Liver (tissue), 9 donors: ENCODE results near the gene SMIM9. TPM values are rescaled to one million over a fixed set of nuclear protein-coding genes. Genes with fewer than 3 reads are reported as not detected.

Experiments used
- DNase-seq: peaks from one replicate; pipeline ENCODE4 v3.0.0-alpha.2; 2017; ENCODE audit warnings: low spot score
- H3K27ac ChIP-seq, 2 donors: one replicate each; pipeline ENCODE4 v1.7.0; 2013; ENCODE audit warnings: inconsistent platforms in 2 of 2, low read length in 2 of 2, control low read depth in 1 of 2, low read depth in 1 of 2, mild to moderate bottlenecking in 1 of 2
- H3K27me3 ChIP-seq, 4 donors: one replicate each; pipeline versions ENCODE4 v1.6.1 to v1.7.0; 2013; ENCODE audit warnings: low read length in 3 of 4, inconsistent platforms in 1 of 4, mild to moderate bottlenecking in 1 of 4, moderate library complexity in 1 of 4; ENCODE audit not compliant: control insufficient read depth in 4 of 4, insufficient read depth in 4 of 4
- H3K36me3 ChIP-seq, 4 donors: one replicate each; pipeline versions ENCODE4 v1.6.1 to v1.7.0; 2013; ENCODE audit warnings: low read length in 3 of 4, mild to moderate bottlenecking in 3 of 4, low read depth in 1 of 4, moderate library complexity in 1 of 4; ENCODE audit not compliant: control insufficient read depth in 4 of 4, insufficient read depth in 3 of 4
- H3K4me1 ChIP-seq, 4 donors: one replicate each; pipeline versions ENCODE4 v1.6.1 to v1.7.0; 2013; ENCODE audit warnings: low read length in 3 of 4, mild to moderate bottlenecking in 3 of 4, moderate library complexity in 1 of 4; ENCODE audit not compliant: control insufficient read depth in 4 of 4, insufficient read depth in 4 of 4
- H3K4me3 ChIP-seq, 3 donors: one replicate each; pipeline versions ENCODE4 v1.6.1 to v1.7.0; 2013; ENCODE audit warnings: low read length in 3 of 3, control low read depth in 1 of 3, low read depth in 1 of 3, mild to moderate bottlenecking in 1 of 3
- H3K9ac ChIP-seq, 2 donors: one replicate each; pipeline ENCODE4 v1.7.0; 2013; ENCODE audit warnings: low read length in 2 of 2, mild to moderate bottlenecking in 2 of 2, moderate library complexity in 2 of 2, control low read depth in 1 of 2, low read depth in 1 of 2
- H3K9me3 ChIP-seq, 4 donors: one replicate each; pipeline versions ENCODE4 v1.6.1 to v1.7.0; 2013; ENCODE audit warnings: low read length in 3 of 4; ENCODE audit not compliant: control insufficient read depth in 4 of 4
- ATF3 ChIP-seq: IDR thresholded peaks from 2 replicates; pipeline ENCODE4 v1.6.1; 2016; ENCODE audit warnings: antibody characterized with exemption
- CTCF ChIP-seq: fragments of 150-350 bp; IDR thresholded peaks from 2 replicates; pipeline ENCODE4 v1.5.1; 2017; ENCODE audit warnings: improper control_type of control experiment, low read depth, low read length; ENCODE audit not compliant: missing input control
- EGR1 ChIP-seq, 2 donors: IDR thresholded peaks; 2 replicates each; pipeline ENCODE4 v1.6.1; 2016 to 2018; ENCODE audit warnings: antibody characterized with exemption in 2 of 2, low read depth in 2 of 2
- FOXA1 ChIP-seq: IDR thresholded peaks from 2 replicates; pipeline ENCODE4 v1.6.1; 2016; ENCODE audit warnings: antibody characterized with exemption
- FOXA2 ChIP-seq: IDR thresholded peaks from 2 replicates; pipeline ENCODE4 v1.6.1; 2016; ENCODE audit warnings: antibody characterized with exemption
- GABPA ChIP-seq, 2 donors: IDR thresholded peaks in 1 of 2; conservative IDR thresholded peaks in 1 of 2; 2 replicates each; pipeline ENCODE4 v1.6.1; 2016; ENCODE audit warnings: antibody characterized with exemption in 2 of 2, mild to moderate bottlenecking in 1 of 2, moderate library complexity in 1 of 2
- HNF4A ChIP-seq, 2 donors: conservative IDR thresholded peaks; 2 replicates each; pipeline ENCODE4 v1.6.1; 2016; ENCODE audit warnings: antibody characterized with exemption in 2 of 2, mild to moderate bottlenecking in 2 of 2
- HNF4G ChIP-seq: IDR thresholded peaks from 2 replicates; pipeline ENCODE4 v1.6.1; 2016; ENCODE audit warnings: antibody characterized with exemption
- JUND ChIP-seq, 2 donors: IDR thresholded peaks; 2 replicates each; pipeline ENCODE4 v1.6.1; 2016; ENCODE audit warnings: antibody characterized with exemption in 2 of 2
- MAX ChIP-seq: IDR thresholded peaks from 2 replicates; pipeline ENCODE4 v1.6.1; 2016; ENCODE audit warnings: antibody characterized with exemption
- NR2F2 ChIP-seq: IDR thresholded peaks from 2 replicates; pipeline ENCODE4 v1.6.1; 2016; ENCODE audit warnings: antibody characterized with exemption
- RAD21 ChIP-seq, 2 donors: IDR thresholded peaks; 2 replicates each; pipeline ENCODE4 v1.6.1; 2016; ENCODE audit warnings: antibody characterized with exemption in 2 of 2, mild to moderate bottlenecking in 2 of 2
- REST ChIP-seq: IDR thresholded peaks from 2 replicates; pipeline ENCODE4 v1.6.1; 2016; ENCODE audit warnings: antibody characterized with exemption, mild to moderate bottlenecking
- RXRA ChIP-seq, 2 donors: IDR thresholded peaks; 2 replicates each; pipeline ENCODE4 v1.6.1; 2017 to 2018; ENCODE audit warnings: antibody characterized with exemption in 2 of 2, mild to moderate bottlenecking in 1 of 2
- SP1 ChIP-seq: IDR thresholded peaks from 2 replicates; pipeline ENCODE4 v1.6.1; 2018; ENCODE audit warnings: antibody characterized with exemption, mild to moderate bottlenecking
- TAF1 ChIP-seq: conservative IDR thresholded peaks from 2 replicates; pipeline ENCODE4 v1.6.1; 2016; ENCODE audit warnings: antibody characterized with exemption, mild to moderate bottlenecking
- YY1 ChIP-seq: IDR thresholded peaks from 2 replicates; pipeline ENCODE4 v1.6.1; 2016; ENCODE audit warnings: antibody characterized with exemption, mild to moderate bottlenecking
- ZBTB33 ChIP-seq: IDR thresholded peaks from 2 replicates; pipeline ENCODE4 v1.6.1; 2016; ENCODE audit warnings: antibody characterized with exemption
- WGBS: extraction: QIAGEN DNeasy Blood & Tissue Kit; methylation state at CpG from one replicate; pipeline ENCODE4 v1.1.7; 2013; 5-methylcytosine and 5-hydroxymethylcytosine counted together
- polyA plus RNA-seq, 2 donors: library from polyadenylated mRNA; stranded (reverse) in 1 of 2; unstranded in 1 of 2; fragments of 200-250 nt in 1 of 2; fragments of >200 nt in 1 of 2; fragmentation: Nextera tagmentation in 1 of 2; extraction: Ambion mirVana in 1 of 2; gene quantifications; one replicate each; pipeline versions ENCODE4 v1.2.1 to v1.2.3, GENCODE V29; 2013 to 2015
- total RNA-seq, 2 donors: library from RNA; depleted of rRNA; stranded (reverse); fragments of >200 nt; gene quantifications; one replicate each; pipeline ENCODE4 v1.2.3, GENCODE V29; 2014
- donor health status: healthy.
- donor health status: healthy.
- donor health status: healthy.
- donor health status: healthy.
- donor health status: healthy.

SMIM9 gene
- total and polyA plus RNA-seq, 4 donors: 0.50 TPM; not detected in 3

GRCh38 chrX:154779261-154779660 is 55.2 kb downstream of the SMIM9 start:
- no peaks in the 10 kb centered on the region for H3K9me3 ChIP-seq
- no peak overlapping the region for H3K9ac ChIP-seq
- 92% methylated on average over 4 of the region's 4 CpGs for WGBS
- H3K36me3 ChIP-seq: peaks cover 2 to 34% (median 19%) of the 10 kb centered on the region in 4 donors
- TF ChIP-seq CTCF (no peak), RAD21 (IDR thresholded peaks at IDR 0.05) (no peak), FOXA2 (no peak), TAF1 (no peak), HNF4G (no peak), GABPA (IDR thresholded peaks at IDR 0.05 in 1 of 2, conservative IDR thresholded peaks at IDR 0.05 in 1 of 2) (no peak), JUND (IDR thresholded peaks at IDR 0.05) (no peak), YY1 (no peak), REST (no peak), RXRA (IDR thresholded peaks at IDR 0.05) (no peak), FOXA1 (no peak), NR2F2 (no peak), EGR1 (IDR thresholded peaks at IDR 0.05; ENCODE audit: low read depth in 2 of 2) (no peak), HNF4A (conservative IDR thresholded peaks at IDR 0.05) (no peak), ZBTB33 (no peak), ATF3 (no peak), MAX (no peak), SP1 (no peak)
- no peak for DNase-seq
- no peaks in the 10 kb centered on the region for H3K27me3 ChIP-seq
- no peak overlapping the region for H3K4me3 ChIP-seq
- H3K27ac ChIP-seq: no peak overlapping the region
- peaks cover 0 to 5% (median 0%) of the 10 kb centered on the region in 4 donors for H3K4me1 ChIP-seq

GRCh38 chrX:154776753-154777152 is 57.7 kb downstream of the SMIM9 start:
- H3K36me3 ChIP-seq: peaks cover 2 to 43% (median 24%) of the 10 kb centered on the region in 4 donors
- no peaks in the 10 kb centered on the region for H3K27me3 ChIP-seq
- H3K9ac ChIP-seq: no peak overlapping the region
- H3K9me3 ChIP-seq: no peaks in the 10 kb centered on the region
- 98% methylated on average over 2 of the region's 2 CpGs for WGBS
- H3K27ac ChIP-seq: no peak overlapping the region
- no peak overlapping the region for H3K4me3 ChIP-seq
- peaks cover 0 to 5% (median 0%) of the 10 kb centered on the region in 4 donors for H3K4me1 ChIP-seq
- no peak for DNase-seq
- no peak for TF ChIP-seq CTCF
- TF ChIP-seq RAD21 (IDR thresholded peaks at IDR 0.05): no peak
- no peak for TF ChIP-seq FOXA1
- no peak for TF ChIP-seq YY1
- TF ChIP-seq ATF3: no peak
- TF ChIP-seq JUND (IDR thresholded peaks at IDR 0.05): no peak
- TF ChIP-seq MAX: no peak
- no peak for TF ChIP-seq ZBTB33
- no peak for TF ChIP-seq HNF4A (conservative IDR thresholded peaks at IDR 0.05)
- TF ChIP-seq GABPA (IDR thresholded peaks at IDR 0.05 in 1 of 2, conservative IDR thresholded peaks at IDR 0.05 in 1 of 2): no peak
- TF ChIP-seq SP1: no peak
- no peak for TF ChIP-seq HNF4G
- TF ChIP-seq FOXA2: no peak
